ENCODE data around the gene SMCO1. TPM values are rescaled to one million over a fixed set of nuclear protein-coding genes. Genes with fewer than 3 reads are reported as not detected.

SMCO1 gene
- total and polyA plus RNA-seq, 2 of the 4 experiments (the other 2 are of a cell fraction): not detected

DNA sequence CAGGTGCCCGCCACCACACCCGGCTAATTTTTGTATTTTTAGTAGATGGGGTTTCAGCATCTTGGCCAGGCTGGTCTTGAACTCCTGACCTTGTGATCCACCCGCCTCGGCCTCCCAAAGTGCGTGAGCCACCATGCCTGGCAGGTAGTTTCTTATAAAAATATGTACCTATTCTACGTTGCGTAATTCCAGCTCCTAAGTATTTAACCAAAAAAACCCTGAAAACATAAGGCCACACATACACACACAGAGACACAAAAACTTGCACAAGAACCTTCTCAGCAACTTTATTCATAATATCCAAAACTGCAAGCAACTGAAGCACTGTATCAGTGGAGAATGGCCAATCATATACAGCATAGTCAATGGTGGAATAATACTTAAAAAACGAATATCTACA, 16.8 kb downstream of the SMCO1 start:
- no CpG with 5 or more reads among the region's 8 CpGs for WGBS, 2 experiments (ENCODE audit: extremely low coverage in 2 of 2, insufficient read length in 1 of 2)
- CTCF ChIA-PET: no interaction called here
- Histone ChIP-seq H3K14ac (replicated peaks; ENCODE audit: low read depth, low read length) (no peak overlapping the region), H2BK15ac (ENCODE audit: low read depth, low read length) (no peak overlapping the region), H3K9me1 (ENCODE audit: insufficient read depth, low read length) (peaks cover 8% of the 10 kb centered on the region), H3K4ac (ENCODE audit: low read depth, low read length) (no peak overlapping the region), H3K23ac (ENCODE audit: low read depth, low read length) (no peak overlapping the region), H3K9me3 (ENCODE audit: control insufficient read depth, insufficient read depth, low read length) (no peaks in the 10 kb centered on the region), H3K27me3 (ENCODE audit: control insufficient read depth, insufficient read depth, low read length) (no peaks in the 10 kb centered on the region), H2AK5ac (ENCODE audit: low read depth, low read length) (no peak overlapping the region), H2BK5ac (ENCODE audit: low read depth, low read length, poor library complexity, severe bottlenecking) (no peak overlapping the region), H2BK20ac (ENCODE audit: low read depth, low read length) (no peak overlapping the region), H3K4me1 (ENCODE audit: control insufficient read depth, insufficient read depth, low read length) (peaks cover 2% of the 10 kb centered on the region; the same call in 1 of the 2 replicates), H3K4me2 (ENCODE audit: low read depth, low read length) (no peak overlapping the region), H3K36me3 (ENCODE audit: control insufficient read depth, insufficient read depth, low read length) (peaks cover 3% of the 10 kb centered on the region; the same call in 1 of the 2 replicates), H3K4me3 (ENCODE audit: insufficient read depth, low read depth, low read length) (no peak overlapping the region), H4K20me1 (ENCODE audit: insufficient read depth, low read length) (peaks cover 53% of the 10 kb centered on the region), H2AFZ (replicated peaks; ENCODE audit: low read length, poor library complexity) (no peak overlapping the region), H4K8ac (ENCODE audit: low read depth in 2 of 2, low read length in 2 of 2) (no peak overlapping the region), H3K18ac (ENCODE audit: low read depth, low read length) (no peak overlapping the region), H4K5ac (ENCODE audit: low read depth, low read length) (no peak overlapping the region), H2BK120ac (ENCODE audit: low read depth, low read length) (no peak overlapping the region), H3K56ac (ENCODE audit: extremely low read depth, insufficient read depth, low read length) (no peak overlapping the region), H3K79me1 (ENCODE audit: low read depth in 1 of 2, low read length in 2 of 2) (peaks cover 6 to 66% of the 10 kb centered on the region in 2 experiments; a peak in 3 of 4 replicates), H3K9ac (ENCODE audit: low read depth, low read length) (no peak overlapping the region), H3K27ac (ENCODE audit: insufficient read depth, low read length) (no peak overlapping the region), H2AK9ac (replicated peaks; ENCODE audit: low read depth, low read length, poor library complexity) (no peak overlapping the region), H4K91ac (ENCODE audit: insufficient read depth, low read depth, low read length) (no peak overlapping the region)
- POLR2A ChIA-PET (ENCODE audit: unreplicated experiment): no interaction called here
- BruUV-seq (replicated peaks): no TSS peak
- dilution Hi-C loops (cut with HindIII; ENCODE audit: low sequenced_read_pairs, unreplicated experiment): no loop called here
- DNase-seq (no peak), ATAC-seq (ENCODE audit: low read depth) (no peak)
- in situ Hi-C loops (cut with MboI; ENCODE audit: low sequenced_read_pairs): no loop called here
- intact Hi-C loops (cut with micrococcal nuclease): no loop called here
- TF ChIP-seq POLR2A (IDR thresholded peaks at IDR 0.05; ENCODE audit: low read depth, low read length) (no peak), CEBPB (IDR thresholded peaks at IDR 0.05; ENCODE audit: low read depth, low read length) (peak; percentile 46; the same call in 1 of the 2 replicates)
